ENCODE data around the gene NDUFA6.
A peak's percentile ranks its signal among the peaks of the same experiment; 100 is the strongest.
"Not testable (repeated sequence)": the region's sequence is repeated elsewhere in the genome, so short reads cannot be mapped to it uniquely, and the experiment has no call there.

Gene NDUFA6

DNA sequence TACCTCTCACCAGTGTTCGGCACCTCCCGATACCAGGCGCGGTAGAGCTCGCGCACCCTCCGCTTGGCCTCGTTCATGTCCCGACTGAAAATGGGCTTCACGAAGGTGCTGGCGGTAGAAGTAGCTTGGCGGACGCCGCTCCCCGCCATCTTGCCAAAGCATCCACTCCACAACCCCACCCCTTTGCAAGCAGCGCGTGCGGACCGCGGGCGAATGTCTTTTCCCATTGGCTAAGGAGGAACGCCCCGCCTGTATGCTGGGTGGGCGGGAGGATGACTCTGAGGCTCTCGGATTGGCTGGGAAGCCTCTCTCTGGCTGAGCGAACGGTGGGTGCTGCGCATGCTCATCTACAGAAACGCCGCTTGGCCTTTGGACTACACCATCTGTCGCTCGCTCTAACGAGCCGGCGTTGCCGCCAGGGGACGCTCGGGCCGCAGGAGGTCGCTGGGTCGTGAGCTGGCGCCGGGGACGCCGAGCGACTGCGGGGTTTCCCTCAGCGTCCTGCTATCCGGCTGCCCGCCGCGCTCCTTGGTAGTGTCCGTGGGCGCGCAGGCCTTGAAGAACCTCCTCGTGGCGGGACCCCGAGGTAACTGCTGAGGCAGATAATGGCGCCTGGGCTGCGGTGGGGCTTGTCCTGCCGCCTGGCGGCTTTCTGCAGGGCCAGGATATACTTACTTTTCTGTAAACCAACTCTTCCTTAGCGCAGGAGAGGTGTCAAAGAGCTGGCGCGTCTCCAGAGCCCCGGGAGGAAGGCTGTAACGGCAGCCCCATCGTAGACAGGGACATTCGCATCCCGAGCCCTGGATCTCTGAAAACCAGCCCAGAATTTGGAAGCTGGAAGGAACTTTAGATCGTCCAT, at the start of gene NDUFA6:
Gene NDUFA6, minus strand, starts transcription at position 177 of the 859 bp plus-strand sequence. Its CDS starts 28 bp downstream, at position 149.
- peak; percentile 97 for DNase-seq

DNA sequence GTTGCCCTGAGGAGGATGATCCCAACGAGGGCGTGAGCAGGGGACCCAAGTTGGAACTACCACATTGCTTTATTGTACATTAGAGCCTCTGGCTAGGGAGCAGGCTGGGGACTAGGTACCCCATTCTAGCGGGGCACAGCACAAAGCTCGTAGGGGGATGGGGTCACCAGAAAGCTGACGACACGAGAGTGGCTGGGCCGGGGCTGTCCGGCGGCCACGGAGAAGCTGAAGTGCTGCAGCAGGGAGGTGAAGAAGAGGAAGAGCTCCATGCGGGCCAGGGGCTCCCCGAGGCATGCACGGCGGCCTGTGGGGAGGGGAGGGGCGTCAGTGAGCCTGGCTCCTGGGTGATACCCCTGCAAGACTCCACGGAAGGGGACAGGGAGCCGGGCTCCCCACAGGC, 49.6 kb upstream of the NDUFA6 start:
- DNase-seq, result not testable (repeated sequence)

DNA sequence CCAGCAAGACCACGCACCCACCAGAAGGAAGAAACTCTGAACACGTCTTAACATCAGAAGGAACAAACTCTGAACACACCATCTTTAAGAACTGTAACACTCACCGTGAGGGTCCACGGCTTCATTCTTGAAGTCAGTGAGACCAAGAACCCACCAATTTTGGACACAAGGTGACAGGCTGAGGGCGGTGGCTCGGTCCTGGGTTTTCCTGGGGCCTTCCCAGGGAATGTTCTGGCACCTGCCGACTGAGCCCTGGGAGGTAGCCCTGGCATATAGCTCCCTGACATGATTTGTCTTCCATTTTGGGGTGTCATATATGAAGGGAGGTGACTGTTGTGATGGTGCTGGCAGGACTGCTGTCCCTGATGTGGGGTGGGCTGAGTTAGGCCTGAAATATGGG, 48.9 kb upstream of the NDUFA6 start:
- not testable (repeated sequence) for DNase-seq

DNA sequence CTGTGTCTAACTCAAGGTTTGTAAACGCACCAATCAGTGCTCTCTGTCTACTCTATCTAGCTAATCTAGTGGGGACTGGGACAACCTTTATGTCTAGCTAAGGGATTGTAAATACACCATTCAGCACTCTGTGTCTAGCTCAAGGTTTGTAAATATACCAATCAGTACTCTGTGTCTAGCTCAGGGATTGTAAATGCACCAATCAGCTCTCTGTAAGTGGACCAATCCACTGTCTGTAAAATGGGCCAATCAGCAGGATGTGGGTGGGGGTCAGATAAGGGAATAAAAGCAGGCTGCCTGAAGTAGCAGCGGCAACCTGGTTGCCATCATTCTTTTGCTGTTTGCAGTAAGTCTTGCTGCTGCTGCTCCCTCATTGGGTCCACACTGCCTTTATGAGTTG, 48.4 kb upstream of the NDUFA6 start:
- no peak for DNase-seq

DNA sequence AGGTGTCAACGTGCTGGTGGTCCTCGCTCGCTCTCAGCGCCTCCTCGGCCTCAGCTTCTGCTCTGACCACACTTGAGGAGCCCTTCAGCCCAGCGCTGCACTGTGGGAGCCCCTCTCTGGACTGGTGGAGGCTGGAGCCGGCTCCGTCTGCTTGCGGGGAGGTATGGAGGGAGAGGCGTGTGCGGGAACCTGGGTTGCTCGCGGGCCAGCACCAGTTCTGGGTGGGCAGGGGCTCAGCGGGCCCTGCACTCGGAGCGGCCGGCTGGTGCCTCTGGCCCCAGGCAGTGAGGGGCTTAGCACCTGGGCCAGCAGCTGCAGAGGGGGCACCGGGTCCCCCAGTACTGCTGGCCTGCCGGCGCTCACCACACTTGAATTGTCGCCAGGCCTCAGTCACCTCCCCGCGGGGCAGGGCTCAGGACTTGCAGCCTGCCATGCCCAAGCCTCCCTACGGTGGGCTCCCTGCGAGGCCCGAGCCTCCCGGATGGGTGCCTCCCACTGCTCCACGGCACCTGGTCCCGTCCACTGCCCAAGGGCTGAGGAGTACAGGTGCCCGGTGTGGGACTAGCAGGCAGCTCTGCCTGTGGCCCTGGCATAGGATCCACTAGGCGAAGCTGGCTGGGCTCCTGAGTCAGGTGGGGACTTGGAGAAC, 47.7 kb upstream of the NDUFA6 start:
- DNase-seq, result no peak

DNA sequence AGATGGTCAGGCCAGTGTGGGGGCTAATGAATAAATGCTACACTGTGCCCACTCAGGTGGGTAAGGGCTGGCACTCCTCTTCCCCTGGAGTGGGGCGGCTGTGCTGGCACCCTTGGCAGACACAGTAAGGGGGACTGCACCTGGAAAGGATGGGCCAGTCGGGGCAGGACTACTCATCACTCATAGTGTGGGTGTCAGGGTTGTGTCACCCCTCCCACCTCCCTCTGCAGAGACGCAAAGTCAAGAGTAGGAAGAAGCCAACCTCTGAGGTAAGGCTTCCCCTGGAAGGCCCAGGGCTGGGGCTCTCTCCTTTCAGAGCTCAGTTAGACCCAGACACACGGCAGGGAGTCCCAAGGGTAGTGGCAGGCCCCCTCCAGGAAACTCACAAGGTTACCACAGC, 45.1 kb upstream of the NDUFA6 start:
- DNase-seq, result not testable (repeated sequence)

DNA sequence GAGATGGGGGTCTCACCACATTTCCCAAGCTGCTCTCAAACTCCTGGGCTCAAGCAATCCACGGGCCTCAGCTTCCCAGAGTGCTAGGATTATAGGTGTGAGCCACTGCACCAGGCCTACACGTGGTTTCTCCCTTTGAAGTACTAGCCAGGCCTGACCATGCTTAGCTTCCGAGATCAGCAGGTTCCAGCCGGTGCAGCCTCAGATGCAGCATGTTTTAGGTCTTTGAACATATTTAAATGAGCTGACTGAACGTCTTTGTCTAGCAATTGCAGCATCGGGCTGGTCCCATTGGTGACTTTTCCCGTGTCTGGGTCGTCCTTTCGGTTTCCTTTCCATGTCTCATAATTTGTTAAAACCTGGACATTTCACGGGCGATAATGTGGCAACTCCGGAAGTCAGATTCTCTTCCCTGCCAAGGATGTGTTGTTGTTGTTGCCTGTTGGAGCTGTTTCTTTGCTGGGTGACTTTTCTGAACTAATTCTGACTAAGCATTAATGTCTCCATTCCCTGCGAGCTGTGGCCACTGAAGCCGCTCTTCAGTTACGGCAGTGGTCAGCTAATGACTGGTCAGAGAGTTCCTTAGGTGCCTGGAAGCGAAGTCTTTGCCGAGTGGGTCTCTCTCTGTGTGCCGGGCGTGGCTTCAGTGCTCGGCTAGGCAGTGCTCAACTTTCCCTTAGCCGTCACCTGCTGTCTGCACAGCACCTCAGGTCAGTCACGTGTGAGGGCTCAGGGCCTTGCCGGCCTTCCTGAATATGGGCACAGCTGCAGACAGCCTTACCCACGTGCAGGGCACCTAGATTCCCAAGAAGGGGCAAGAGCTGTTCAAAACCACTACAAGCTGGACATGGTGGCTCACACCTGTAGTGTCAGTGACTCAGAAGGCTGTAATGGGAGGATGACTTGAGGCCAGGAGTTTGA, 43.8 kb upstream of the NDUFA6 start:
- no peak for DNase-seq

DNA sequence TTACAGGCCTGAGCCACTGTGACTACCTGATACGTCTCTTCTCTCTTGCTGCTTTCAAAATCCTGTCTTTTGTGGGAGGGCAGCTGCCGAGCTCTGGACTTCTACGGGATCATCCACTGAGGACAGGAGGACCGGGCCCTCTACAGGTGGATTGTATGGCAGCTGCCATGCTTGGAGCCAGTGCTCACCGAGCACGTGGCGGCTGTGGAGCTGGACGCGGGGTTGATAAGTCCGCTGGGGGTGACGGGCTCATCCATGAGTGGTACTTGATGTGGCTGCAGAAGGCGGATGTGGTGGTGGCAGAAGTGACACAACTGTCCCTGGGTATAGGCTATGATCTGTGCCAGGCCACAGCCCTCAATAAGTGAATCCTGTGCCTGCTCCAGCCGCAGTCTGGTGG, 41.9 kb upstream of the NDUFA6 start:
- no peak for DNase-seq

DNA sequence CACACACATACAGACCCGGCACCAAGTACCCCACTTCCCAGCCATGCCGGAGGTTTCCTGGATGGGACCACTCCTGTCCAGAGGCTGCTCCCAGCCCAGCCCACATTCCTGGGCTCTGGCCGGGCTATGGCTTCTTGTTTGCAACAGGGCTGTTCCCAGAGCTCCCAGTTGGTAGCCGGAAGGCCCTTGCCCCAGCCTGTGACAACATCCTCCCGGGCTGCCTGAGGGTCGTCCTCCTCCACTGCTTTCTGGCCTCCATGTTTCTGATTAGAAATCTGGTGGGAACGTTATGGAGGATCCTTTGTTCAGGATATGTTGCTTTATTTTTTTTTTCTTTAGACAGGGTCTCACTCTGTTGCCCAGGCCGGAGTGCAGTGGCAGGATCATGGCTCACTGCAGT, 41.0 kb upstream of the NDUFA6 start:
- no peak for DNase-seq

DNA sequence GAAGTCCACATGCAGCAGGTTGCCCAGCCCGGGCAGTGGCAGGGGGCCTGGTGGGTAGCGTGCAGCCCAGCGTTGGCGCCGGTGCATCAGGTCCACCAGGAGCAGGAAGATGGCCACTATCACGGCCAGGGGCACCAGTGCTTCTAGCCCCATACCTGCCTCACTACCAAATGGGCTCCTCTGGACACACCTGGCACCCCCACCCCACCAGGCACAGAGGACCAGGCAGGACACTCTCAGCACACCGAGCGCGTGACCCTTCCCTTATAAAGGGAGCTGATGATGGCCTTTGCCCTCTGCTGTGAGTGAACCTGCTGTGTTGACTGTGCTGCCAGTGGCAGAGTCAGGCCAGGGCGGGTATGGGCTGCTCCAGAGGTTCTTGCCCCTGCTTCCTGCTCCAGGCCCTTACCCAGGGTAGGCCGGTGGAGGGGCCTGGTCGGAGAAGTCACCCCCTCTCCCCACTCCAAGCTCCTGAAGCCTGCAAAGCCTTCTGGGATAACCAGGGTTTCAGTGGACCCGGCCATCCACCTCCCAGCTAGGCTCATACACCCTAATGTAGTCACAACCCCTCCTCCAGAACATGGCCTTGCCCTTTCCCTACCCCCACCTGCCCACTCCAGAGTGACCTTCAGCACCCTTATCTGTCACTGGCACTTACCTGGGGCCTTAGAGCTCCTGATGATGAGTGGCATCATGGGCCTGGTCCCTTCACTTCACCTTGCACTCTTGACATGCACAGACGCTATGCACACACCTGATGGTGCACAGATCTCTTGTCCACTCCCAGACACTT, 40.3 kb upstream of the NDUFA6 start, which contains the start of gene CYP2D6:
Gene CYP2D6, minus strand, starts transcription at position 172 of the 793 bp plus-strand sequence. Its CDS starts 19 bp downstream, at position 153.
- not testable (repeated sequence) for DNase-seq

DNA sequence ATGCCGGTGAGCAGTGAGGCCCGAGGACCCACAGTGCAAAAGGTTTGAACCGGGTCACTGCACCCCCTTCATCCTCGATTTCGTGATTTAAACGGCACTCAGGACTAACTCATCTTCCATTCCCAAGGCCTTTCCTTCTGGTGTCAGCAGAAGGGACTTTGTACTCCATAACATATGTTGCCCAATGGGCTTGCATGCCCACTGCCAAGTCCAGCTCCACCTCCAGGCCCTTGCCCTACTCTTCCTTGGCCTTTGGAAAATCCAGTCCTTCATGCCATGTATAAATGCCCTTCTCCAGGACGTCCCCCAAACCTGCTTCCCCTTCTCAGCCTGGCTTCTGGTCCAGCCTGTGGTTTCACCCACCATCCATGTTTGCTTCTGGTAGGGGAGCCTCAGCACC, 39.6 kb upstream of the NDUFA6 start:
- not testable (repeated sequence) for DNase-seq

DNA sequence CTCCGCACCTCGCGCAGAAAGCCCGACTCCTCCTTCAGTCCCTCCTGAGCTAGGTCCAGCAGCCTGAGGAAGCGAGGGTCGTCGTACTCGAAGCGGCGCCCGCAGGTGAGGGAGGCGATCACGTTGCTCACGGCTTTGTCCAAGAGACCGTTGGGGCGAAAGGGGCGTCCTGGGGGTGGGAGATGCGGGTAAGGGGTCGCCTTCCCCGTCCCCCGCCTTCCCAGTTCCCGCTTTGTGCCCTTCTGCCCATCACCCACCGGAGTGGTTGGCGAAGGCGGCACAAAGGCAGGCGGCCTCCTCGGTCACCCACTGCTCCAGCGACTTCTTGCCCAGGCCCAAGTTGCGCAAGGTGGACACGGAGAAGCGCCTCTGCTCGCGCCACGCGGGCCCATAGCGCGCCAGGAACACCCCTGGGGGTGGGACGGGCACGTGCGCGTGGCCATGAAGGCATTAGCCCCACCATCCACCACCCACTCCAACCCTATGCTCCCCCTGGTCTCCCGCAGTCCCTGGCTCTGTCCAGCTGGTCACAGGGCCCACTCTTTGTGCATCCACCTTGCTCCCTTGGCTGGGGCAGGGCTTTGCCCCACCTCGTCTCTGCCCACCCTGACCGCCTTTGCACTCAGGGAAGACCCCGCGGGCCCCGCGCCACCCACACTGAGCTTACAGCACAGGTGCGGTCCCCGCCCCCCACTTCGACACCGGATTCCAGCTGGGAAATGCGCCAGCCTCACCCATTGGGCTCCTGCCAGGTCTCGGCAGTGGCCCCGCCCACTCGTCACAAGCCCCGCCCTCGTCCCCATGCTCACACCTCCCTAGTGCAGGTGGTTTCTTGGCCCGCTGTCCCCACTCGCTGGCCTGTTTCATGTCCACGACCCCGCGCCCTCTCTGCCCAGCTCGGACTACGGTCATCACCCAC, 38.5 kb upstream of the NDUFA6 start:
- not testable (repeated sequence) for DNase-seq

DNA sequence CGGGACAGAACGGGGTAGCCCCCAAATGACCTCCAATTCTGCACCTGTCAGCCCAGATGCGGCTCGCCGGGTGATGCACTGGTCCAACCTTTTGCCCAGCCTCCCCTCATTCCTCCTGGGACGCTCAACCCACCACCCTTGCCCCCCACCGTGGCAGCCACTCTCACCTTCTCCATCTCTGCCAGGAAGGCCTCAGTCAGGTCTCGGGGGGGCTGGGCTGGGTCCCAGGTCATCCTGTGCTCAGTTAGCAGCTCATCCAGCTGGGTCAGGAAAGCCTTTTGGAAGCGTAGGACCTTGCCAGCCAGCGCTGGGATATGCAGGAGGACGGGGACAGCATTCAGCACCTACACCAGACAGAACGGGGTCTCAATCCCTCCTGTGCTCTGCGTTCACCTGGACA, 37.4 kb upstream of the NDUFA6 start:
- DNase-seq, result not testable (repeated sequence)

DNA sequence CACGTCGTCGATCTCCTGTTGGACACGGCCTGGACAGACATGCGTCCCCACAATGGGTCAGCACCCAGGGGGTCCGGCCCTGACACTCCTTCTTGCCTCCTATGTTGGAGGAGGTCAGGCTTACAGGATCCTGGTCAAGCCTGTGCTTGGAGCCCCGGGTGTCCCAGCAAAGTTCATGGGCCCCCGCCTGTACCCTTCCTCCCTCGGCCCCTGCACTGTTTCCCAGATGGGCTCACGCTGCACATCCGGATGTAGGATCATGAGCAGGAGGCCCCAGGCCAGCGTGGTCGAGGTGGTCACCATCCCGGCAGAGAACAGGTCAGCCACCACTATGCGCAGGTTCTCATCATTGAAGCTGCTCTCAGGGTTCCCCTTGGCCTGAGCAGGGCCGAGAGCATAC, 37.0 kb upstream of the NDUFA6 start:
- no peak for DNase-seq

DNA sequence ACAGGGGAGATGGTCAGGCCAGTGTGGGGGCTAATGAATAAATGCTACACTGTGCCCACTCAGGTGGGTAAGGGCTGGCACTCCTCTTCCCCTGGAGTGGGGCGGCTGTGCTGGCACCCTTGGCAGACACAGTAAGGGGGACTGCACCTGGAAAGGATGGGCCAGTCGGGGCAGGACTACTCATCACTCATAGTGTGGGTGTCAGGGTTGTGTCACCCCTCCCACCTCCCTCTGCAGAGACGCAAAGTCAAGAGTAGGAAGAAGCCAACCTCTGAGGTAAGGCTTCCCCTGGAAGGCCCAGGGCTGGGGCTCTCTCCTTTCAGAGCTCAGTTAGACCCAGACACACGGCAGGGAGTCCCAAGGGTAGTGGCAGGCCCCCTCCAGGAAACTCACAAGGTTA, 33.0 kb upstream of the NDUFA6 start:
- not testable (repeated sequence) for DNase-seq

DNA sequence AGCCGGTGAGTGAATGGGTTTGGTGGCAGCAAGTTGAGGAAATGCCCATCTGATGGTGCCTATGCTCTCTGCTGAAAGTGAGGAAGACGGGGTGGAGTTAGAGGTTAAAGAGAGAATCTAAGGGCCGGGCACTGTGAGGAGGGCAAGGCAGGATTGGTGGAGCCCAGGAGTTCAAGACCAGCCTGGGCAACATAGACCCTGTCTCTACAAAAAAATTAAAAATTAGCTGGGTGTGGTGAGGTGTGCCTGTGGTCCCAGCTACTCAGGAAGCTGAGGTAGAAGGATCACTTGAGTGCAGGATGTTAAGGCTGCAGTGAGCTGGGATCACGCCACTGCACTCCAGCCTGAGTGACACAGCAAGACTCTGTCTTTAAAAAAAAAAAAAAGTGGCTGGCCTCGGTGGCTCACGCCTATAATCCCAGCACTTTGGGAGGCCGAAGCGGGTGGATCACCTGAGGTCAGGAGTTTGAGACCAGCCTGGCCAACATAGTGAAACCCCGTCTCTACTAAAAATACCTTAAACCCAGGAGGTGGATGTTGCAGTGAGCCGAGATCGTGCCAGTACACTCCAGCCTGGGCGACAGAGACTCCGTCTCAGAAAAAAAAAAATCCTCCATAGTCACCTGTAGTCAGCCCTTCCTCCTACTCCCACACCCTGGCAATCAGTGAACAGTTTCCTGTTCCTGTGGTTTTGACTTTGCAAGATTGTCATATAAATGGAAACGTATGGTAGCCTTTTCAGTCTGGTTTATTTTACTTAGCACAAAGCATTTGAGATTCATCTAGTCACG, 29.9 kb upstream of the NDUFA6 start:
- DNase-seq, result not testable (repeated sequence)

DNA sequence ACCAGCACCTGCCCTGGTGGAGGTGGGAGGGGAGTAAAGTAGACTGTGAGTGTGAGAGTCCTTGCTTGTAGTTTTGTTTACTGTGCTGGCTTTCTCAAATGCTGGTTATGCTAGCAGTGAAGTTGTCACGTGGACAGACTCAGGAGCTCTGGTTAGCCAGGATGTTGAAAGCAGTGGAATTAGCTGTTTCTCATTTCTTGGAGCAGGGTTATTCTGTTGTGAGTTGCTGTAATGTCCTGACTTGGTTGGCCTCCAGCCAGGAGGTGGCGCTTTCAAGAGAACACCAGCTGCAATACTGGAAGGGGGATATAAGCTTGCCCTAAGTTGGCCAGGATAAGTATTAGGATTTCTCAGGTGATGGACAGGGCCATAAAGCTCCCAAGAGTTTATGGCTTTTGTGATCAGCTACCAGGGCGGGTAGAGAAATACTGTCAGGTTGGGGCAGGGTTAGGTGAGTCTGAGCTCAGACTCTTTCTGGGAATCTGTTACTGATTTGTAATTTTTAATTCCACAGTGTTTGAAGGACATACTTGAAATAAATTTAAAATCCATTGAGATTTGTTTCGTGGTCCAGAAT, 26.4 kb upstream of the NDUFA6 start:
- DNase-seq, result no peak

DNA sequence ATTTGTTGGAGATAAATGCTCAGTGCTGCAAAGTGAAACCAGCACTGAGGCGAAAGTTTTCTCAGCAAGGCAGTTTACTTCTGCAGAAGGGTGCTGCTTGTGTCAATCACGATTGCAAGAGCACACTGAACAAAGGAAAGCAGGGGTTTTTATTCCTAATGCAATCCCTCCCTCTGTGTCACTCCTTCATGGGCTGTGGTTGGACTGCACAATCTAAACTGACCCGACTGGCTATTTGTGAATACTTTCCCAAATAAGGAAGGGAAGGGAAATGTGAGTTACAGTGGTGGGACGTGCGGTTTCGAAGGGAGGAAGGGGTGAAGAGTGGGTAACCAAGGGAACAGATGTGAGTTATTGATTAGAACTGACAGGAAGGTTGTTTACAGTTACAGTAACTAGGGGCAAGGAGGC, 24.9 kb upstream of the NDUFA6 start:
- not testable (repeated sequence) for DNase-seq

DNA sequence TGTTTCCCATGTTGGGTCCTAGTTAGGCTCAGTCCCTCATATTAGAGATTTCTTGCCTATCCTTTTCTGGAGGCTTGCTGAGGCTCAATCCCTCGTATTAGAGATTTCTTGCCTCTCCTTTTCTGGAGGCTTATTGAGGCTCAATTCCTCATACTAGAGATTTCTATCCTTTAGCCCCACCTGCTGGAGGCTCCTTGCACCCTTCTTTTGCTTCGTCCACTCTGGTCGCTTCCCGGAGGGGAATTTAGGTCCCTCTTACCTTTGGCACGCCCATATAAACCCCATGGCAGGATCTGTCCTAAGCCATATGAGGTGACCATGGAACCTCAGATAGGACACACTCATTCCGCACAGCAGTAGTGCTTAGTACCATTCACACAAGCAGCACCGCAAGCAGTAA, 24.1 kb upstream of the NDUFA6 start:
- no peak for DNase-seq

DNA sequence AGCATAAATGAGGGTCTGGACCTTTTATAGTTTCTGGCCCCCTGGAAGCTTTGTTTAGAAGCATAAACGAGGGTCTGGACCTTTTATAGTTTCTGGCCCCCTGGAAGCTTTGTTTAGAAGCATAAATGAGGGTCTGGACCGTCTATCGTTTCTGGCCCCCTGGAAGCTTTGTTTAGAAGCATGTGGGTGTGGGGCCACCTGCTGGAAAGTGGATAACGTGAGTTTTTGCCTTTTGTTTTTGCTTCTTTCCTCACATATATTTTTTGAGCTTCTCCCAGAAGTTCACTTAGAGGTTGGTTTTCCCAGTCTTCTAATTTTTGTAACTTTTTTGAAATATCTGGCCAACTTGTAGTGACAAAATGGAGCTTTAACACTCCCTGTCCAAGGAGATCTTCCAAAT, 22.2 kb upstream of the NDUFA6 start:
- DNase-seq, result not testable (repeated sequence)

Data from right forelimb (tissue), 1 donor.